WTC11 (cell line): ENCODE data around the gene OTOGL. TPM values are rescaled to one million over a fixed set of nuclear protein-coding genes. Genes with fewer than 3 reads are reported as not detected.

Experiments
- ATAC-seq: fragments of 200-7000 bp; cut with Tn5 transposase; 2 replicates; pipeline ENCODE4 v1.10.0; 2021; ENCODE audit warnings: mild to moderate bottlenecking, moderate library complexity
- CTCF ChIA-PET: fragments of 300-600 bp; sonication (Branson Sonifier 250); formaldehyde crosslinking; loops from one replicate; lab custom pipeline; 2021; ENCODE audit warnings: antibody characterized with exemption; lab: Charles Lee
- POLR2A ChIA-PET: fragments of 350-600 bp; sonication (Branson Sonifier 250); formaldehyde crosslinking; loops from one replicate; lab custom pipeline; 2021; ENCODE audit warnings: antibody characterized with exemption; lab: Charles Lee
- DNase-seq: peaks from one replicate; pipeline ENCODE4 v3.0.0; 2021; ENCODE audit warnings: low spot score
- H3K27ac Mint-ChIP-seq: 2 replicates; pipeline ENCODE4 v1.8.0; 2021; ENCODE audit warnings: mixed read lengths
- H3K27me3 Mint-ChIP-seq: 2 replicates; pipeline ENCODE4 v1.8.0; 2021; ENCODE audit warnings: low read depth, mild to moderate bottlenecking, moderate library complexity, mixed read lengths
- H3K36me3 Mint-ChIP-seq: 2 replicates; pipeline ENCODE4 v1.8.0; 2021; ENCODE audit warnings: mixed read lengths
- H3K4me1 Mint-ChIP-seq: 2 replicates; pipeline ENCODE4 v1.8.0; 2022; ENCODE audit warnings: mixed read lengths
- H3K4me3 Mint-ChIP-seq: 2 replicates; pipeline ENCODE4 v1.8.0; 2021; ENCODE audit warnings: mild to moderate bottlenecking, moderate library complexity, mixed read lengths
- H3K9me3 Mint-ChIP-seq: 2 replicates; pipeline ENCODE4 v1.8.0; 2021; ENCODE audit warnings: mixed read lengths
- ATF2 ChIP-seq: sonication (generic); formaldehyde crosslinking; IDR thresholded peaks from 2 replicates; pipeline ENCODE4 v1.8.1; 2022; ENCODE audit warnings: low read depth, missing genetic modification reagents, borderline replicate concordance
- CDX4 ChIP-seq: fragments of 250-450 bp; sonication (Bioruptor Pico); IDR thresholded peaks from 2 replicates; pipeline ENCODE4 v1.9.0; 2021; ENCODE audit warnings: moderate library complexity, mild to moderate bottlenecking, inconsistent platforms, borderline replicate concordance
- CREM ChIP-seq: sonication (generic); formaldehyde crosslinking; IDR thresholded peaks from 2 replicates; pipeline ENCODE4 v1.8.1; 2022; ENCODE audit warnings: mild to moderate bottlenecking, missing genetic modification reagents, moderate library complexity
- ERG ChIP-seq: fragments of 250-450 bp; sonication (Bioruptor Pico); IDR thresholded peaks from 2 replicates; pipeline ENCODE4 v1.8.0; 2021; ENCODE audit warnings: mild to moderate bottlenecking
- FOXJ3 ChIP-seq: sonication (generic); formaldehyde crosslinking; IDR thresholded peaks from 2 replicates; pipeline ENCODE4 v1.9.0; 2021; ENCODE audit warnings: missing genetic modification reagents, mild to moderate bottlenecking, borderline replicate concordance
- GRHL2 ChIP-seq: fragments of 250-450 bp; sonication (Bioruptor Pico); IDR thresholded peaks from 2 replicates; pipeline ENCODE4 v1.8.0; 2022; ENCODE audit warnings: mild to moderate bottlenecking, moderate library complexity; ENCODE audit not compliant: insufficient replicate concordance, severe bottlenecking
- IRF2 ChIP-seq: sonication (generic); formaldehyde crosslinking; IDR thresholded peaks from 2 replicates; pipeline ENCODE4 v1.8.0; 2022; ENCODE audit warnings: low read depth, missing genetic modification reagents, borderline replicate concordance
- JAZF1 ChIP-seq: fragments of 250-450 bp; sonication (Bioruptor Pico); IDR thresholded peaks from 2 replicates; pipeline ENCODE4 v1.9.0; 2021; ENCODE audit warnings: moderate library complexity, mild to moderate bottlenecking, inconsistent platforms
- JUN ChIP-seq: sonication (generic); formaldehyde crosslinking; IDR thresholded peaks from 2 replicates; pipeline ENCODE4 v1.8.0; 2023; ENCODE audit warnings: mild to moderate bottlenecking, missing genetic modification reagents
- MAX ChIP-seq: sonication (generic); formaldehyde crosslinking; IDR thresholded peaks from 2 replicates; pipeline ENCODE4 v1.8.0; 2022; ENCODE audit warnings: mild to moderate bottlenecking, missing genetic modification reagents
- NFATC4 ChIP-seq: fragments of 250-450 bp; sonication (Bioruptor Pico); IDR thresholded peaks from 2 replicates; pipeline ENCODE4 v1.9.0; 2021; ENCODE audit warnings: mild to moderate bottlenecking
- SMAD3 ChIP-seq: sonication (generic); formaldehyde crosslinking; IDR thresholded peaks from 2 replicates; pipeline ENCODE4 v1.8.0; 2022; ENCODE audit warnings: missing genetic modification reagents, mild to moderate bottlenecking, borderline replicate concordance
- SMAD4 ChIP-seq: sonication (generic); formaldehyde crosslinking; IDR thresholded peaks from 2 replicates; pipeline ENCODE4 v1.8.0; 2022; ENCODE audit warnings: mild to moderate bottlenecking, missing genetic modification reagents
- SOX15 ChIP-seq: fragments of 250-450 bp; sonication (Bioruptor Pico); IDR thresholded peaks from 2 replicates; pipeline ENCODE4 v1.9.0; 2021; ENCODE audit warnings: mild to moderate bottlenecking
- TEAD1 ChIP-seq: sonication (generic); formaldehyde crosslinking; IDR thresholded peaks from 2 replicates; pipeline ENCODE4 v1.8.0; 2022; ENCODE audit warnings: mild to moderate bottlenecking, missing genetic modification reagents
- ZNF121 ChIP-seq: sonication (generic); formaldehyde crosslinking; IDR thresholded peaks from 2 replicates; pipeline ENCODE4 v1.8.0; 2023; ENCODE audit warnings: missing genetic modification reagents
- ZNF232 ChIP-seq: sonication (generic); formaldehyde crosslinking; IDR thresholded peaks from 2 replicates; pipeline ENCODE4 v1.8.0; 2022; ENCODE audit warnings: mild to moderate bottlenecking, missing genetic modification reagents
- ZNF425 ChIP-seq: fragments of 250-450 bp; sonication (Bioruptor Pico); conservative IDR thresholded peaks from 2 replicates; pipeline ENCODE4 v1.9.0; 2021; ENCODE audit warnings: mild to moderate bottlenecking
- ZNF512 ChIP-seq: sonication (generic); formaldehyde crosslinking; IDR thresholded peaks from 2 replicates; pipeline ENCODE4 v1.8.1; 2022; ENCODE audit warnings: missing genetic modification reagents, borderline replicate concordance
- ZSCAN18 ChIP-seq: fragments of 250-450 bp; sonication (Bioruptor Pico); IDR thresholded peaks from 2 replicates; pipeline ENCODE4 v2.1.2; 2022; ENCODE audit warnings: mild to moderate bottlenecking, moderate library complexity
- total RNA-seq: library from RNA; stranded (reverse); gene quantifications from 3 replicates; pipeline ENCODE4 v1.2.3, GENCODE V29; 2021

The OTOGL gene
- total RNA-seq, 1 experiment from 2014 or later, result 0.55 TPM

GRCh38 chr12:80178846-80179245 is 79.5 kb downstream of the OTOGL start (continued):
- TF ChIP-seq MAX (CRISPR knock-in tag), result no peak
- TF ChIP-seq ZSCAN18 (CRISPR knock-in tag), result no peak
- no peak for TF ChIP-seq CREM
- TF ChIP-seq ZNF512, result no peak
- TF ChIP-seq ERG, result no peak
- no peak for TF ChIP-seq ZNF232

- H3K36me3 Mint-ChIP-seq, result no peaks in the 10 kb centered on the region
- no peak for TF ChIP-seq ATF2 (CRISPR knock-in tag)
- TF ChIP-seq CDX4 (CRISPR knock-in tag), result no peak
- TF ChIP-seq ZSCAN18 (CRISPR knock-in tag), result no peak
- no peak for TF ChIP-seq SMAD3 (CRISPR knock-in tag)
- no peak for TF ChIP-seq NFATC4 (CRISPR knock-in tag)
- no peak for TF ChIP-seq TEAD1 (CRISPR knock-in tag)
- TF ChIP-seq JUN (CRISPR knock-in tag), result no peak
- no peak for TF ChIP-seq SOX15 (CRISPR knock-in tag)
- TF ChIP-seq JAZF1 (CRISPR knock-in tag), result no peak
- no peak for TF ChIP-seq ZNF512
- no peak for TF ChIP-seq SMAD4 (CRISPR knock-in tag)
- TF ChIP-seq ZNF121, result no peak
- no peak for TF ChIP-seq FOXJ3 (CRISPR knock-in tag)
- no peak for TF ChIP-seq ZNF425
- TF ChIP-seq GRHL2 (CRISPR knock-in tag), result no peak
- no peak for TF ChIP-seq IRF2 (CRISPR knock-in tag)
- H3K9me3 Mint-ChIP-seq, result no peaks in the 10 kb centered on the region
- ATAC-seq (no peak), DNase-seq (no peak)
- no peak overlapping the region for H3K4me3 Mint-ChIP-seq
- POLR2A ChIA-PET, result no interaction called here
- CTCF ChIA-PET, result no interaction called here
- no peaks in the 10 kb centered on the region for H3K27me3 Mint-ChIP-seq
- peaks cover 11% of the 10 kb centered on the region for H3K4me1 Mint-ChIP-seq
- no peak overlapping the region for H3K27ac Mint-ChIP-seq
Observed at GRCh38 chr12:80183939-80184338, 84.6 kb downstream of the OTOGL start.
